ENCODE measurements around the gene IGSF23. TPM values are rescaled to one million over a fixed set of nuclear protein-coding genes. Genes with fewer than 3 reads are reported as not detected.

Gene IGSF23
- total RNA-seq, 1 experiment from 2014 or later, result not detected

DNA sequence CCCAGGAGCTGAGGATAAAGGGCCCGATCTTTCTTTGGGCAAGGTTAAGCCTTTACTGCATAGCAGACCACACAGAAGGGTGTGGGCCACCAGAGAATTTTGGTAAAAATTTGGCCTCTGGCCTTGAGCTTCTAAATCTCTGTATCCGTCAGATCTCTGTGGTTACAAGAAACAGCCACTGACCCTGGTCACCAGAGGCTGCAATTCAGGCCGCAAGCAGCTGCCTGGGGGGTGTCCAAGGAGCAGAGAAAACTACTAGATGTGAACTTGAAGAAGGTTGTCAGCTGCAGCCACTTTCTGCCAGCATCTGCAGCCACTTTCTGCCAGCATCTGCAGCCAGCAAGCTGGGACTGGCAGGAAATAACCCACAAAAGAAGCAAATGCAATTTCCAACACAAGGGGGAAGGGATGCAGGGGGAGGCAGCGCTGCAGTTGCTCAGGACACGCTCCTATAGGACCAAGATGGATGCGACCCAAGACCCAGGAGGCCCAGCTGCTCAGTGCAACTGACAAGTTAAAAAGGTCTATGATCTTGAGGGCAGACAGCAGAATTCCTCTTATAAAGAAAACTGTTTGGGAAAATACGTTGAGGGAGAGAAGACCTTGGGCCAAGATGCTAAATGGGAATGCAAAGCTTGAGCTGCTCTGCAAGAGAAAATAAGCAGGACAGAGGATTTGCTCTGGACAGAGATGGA lies 49.5 kb downstream of the IGSF23 start:
- peaks cover 19 to 48% (median 35%) of the 10 kb centered on the region in 3 experiments; a peak in 6 of 7 replicates for H3K36me3 Mint-ChIP-seq (ENCODE audit: insufficient read depth in 1 of 3, low read depth in 3 of 3)
- H3K27ac Mint-ChIP-seq, result peak overlapping the region in 1 of 3 experiments; percentile 46; a peak in 1 of 7 replicates
- Histone ChIP-seq H4K5ac (ENCODE audit: insufficient read length, low read depth, low read length) (no peak overlapping the region), H2AFZ (ENCODE audit: low read length) (no peak overlapping the region), H3K23ac (ENCODE audit: insufficient read length, low read depth, low read length) (no peak overlapping the region), H4K91ac (ENCODE audit: insufficient read length, low read depth, low read length) (no peak overlapping the region), H3T11ph (ENCODE audit: low read length) (no peak overlapping the region), H4K8ac (replicated peaks; ENCODE audit: insufficient read length, low read depth, low read length) (no peak overlapping the region), H4K20me1 (ENCODE audit: control insufficient read depth, insufficient read depth, insufficient read length) (no peaks in the 10 kb centered on the region), H3K9ac (ENCODE audit: extremely low read depth, insufficient read length, low read length) (no peak overlapping the region), H3K4me1 (ENCODE audit: insufficient read depth, low read length) (no peaks in the 10 kb centered on the region), H2BK5ac (ENCODE audit: insufficient read length, low read length) (no peak overlapping the region), H3K9me3 (ENCODE audit: control insufficient read depth, low read depth, low read length) (no peaks in the 10 kb centered on the region), H3K27ac (ENCODE audit: insufficient read length, low read depth, low read length) (no peak overlapping the region), H3K23me2 (ENCODE audit: insufficient read length, low read depth, low read length, poor library complexity, severe bottlenecking) (no peaks in the 10 kb centered on the region), H3K27me3 (ENCODE audit: insufficient read depth, low read length) (no peaks in the 10 kb centered on the region), H2BK15ac (ENCODE audit: low read depth, low read length) (no peak overlapping the region), H3K18ac (ENCODE audit: insufficient read length, low read depth, low read length) (no peak overlapping the region), H3K14ac (ENCODE audit: insufficient read depth, low read length) (no peak overlapping the region), H2BK20ac (ENCODE audit: low read depth, low read length, poor library complexity, severe bottlenecking) (no peak overlapping the region), H2BK120ac (ENCODE audit: low read depth, low read length, poor library complexity, severe bottlenecking) (no peak overlapping the region), H3K56ac (ENCODE audit: insufficient read length, low read depth, low read length) (no peak overlapping the region), H2AK5ac (ENCODE audit: insufficient read length, low read length) (no peak overlapping the region), H3K79me2 (ENCODE audit: insufficient read depth, low read length) (no peaks in the 10 kb centered on the region), H2BK12ac (ENCODE audit: insufficient read length, low read depth, low read length) (no peak overlapping the region), H3K79me1 (ENCODE audit: insufficient read depth, low read depth, low read length, poor library complexity, severe bottlenecking) (no peaks in the 10 kb centered on the region), H3K4me2 (ENCODE audit: insufficient read depth, insufficient read length, low read length) (no peak overlapping the region), H3K4ac (ENCODE audit: low read depth, low read length) (no peak overlapping the region)
- DNase-seq, result no peak
- H3K9me3 Mint-ChIP-seq, result no peaks in the 10 kb centered on the region
- H3K4me3 Mint-ChIP-seq, result no peak overlapping the region; a peak in 1 of 5 replicates
- TF ChIP-seq, protein P1, sequence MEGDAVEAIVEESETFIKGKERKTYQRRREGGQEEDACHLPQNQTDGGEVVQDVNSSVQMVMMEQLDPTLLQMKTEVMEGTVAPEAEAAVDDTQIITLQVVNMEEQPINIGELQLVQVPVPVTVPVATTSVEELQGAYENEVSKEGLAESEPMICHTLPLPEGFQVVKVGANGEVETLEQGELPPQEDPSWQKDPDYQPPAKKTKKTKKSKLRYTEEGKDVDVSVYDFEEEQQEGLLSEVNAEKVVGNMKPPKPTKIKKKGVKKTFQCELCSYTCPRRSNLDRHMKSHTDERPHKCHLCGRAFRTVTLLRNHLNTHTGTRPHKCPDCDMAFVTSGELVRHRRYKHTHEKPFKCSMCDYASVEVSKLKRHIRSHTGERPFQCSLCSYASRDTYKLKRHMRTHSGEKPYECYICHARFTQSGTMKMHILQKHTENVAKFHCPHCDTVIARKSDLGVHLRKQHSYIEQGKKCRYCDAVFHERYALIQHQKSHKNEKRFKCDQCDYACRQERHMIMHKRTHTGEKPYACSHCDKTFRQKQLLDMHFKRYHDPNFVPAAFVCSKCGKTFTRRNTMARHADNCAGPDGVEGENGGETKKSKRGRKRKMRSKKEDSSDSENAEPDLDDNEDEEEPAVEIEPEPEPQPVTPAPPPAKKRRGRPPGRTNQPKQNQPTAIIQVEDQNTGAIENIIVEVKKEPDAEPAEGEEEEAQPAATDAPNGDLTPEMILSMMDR (conservative IDR thresholded peaks at IDR 0.05), result no peak
- no peaks in the 10 kb centered on the region; the same call in none of the 2 replicates for H3K27me3 Mint-ChIP-seq (ENCODE audit: low read depth)
- no CpG with 5 or more reads among the region's 7 CpGs for whole genome bisulfite sequencing (ENCODE audit: extremely low coverage, insufficient read length, low lambda C conversion rate)
- H3K4me1 Mint-ChIP-seq, result peaks cover 10 to 12% of the 10 kb centered on the region in 2 experiments

All from H9 (cell line).